CD4-positive, alpha-beta memory T cell (primary cell): Measurements from ENCODE around the gene MBTPS1. TPM values are rescaled to one million over a fixed set of nuclear protein-coding genes. Genes with fewer than 3 reads are reported as not detected.

Source experiments
- CTCF ChIA-PET: fragments of 350-600 bp; sonication (Branson Sonifier 250); formaldehyde crosslinking; loops from one replicate; lab custom pipeline; 2021; ENCODE audit warnings: inconsistent platforms; ENCODE audit not compliant: partially characterized antibody; lab: Charles Lee
- POLR2A ChIA-PET: fragments of 350-600 bp; sonication (Branson Sonifier 250); formaldehyde crosslinking; loops from one replicate; lab custom pipeline; 2021; ENCODE audit not compliant: partially characterized antibody; lab: Charles Lee
- DNase-seq, 5 donors: peaks; one replicate each; pipeline versions ENCODE4 v3.0.0 to v3.0.0-alpha.2; 2020 to 2022; ENCODE audit warnings: mixed read lengths in 1 of 5
- H3K27ac ChIP-seq: one replicate; pipeline ENCODE4 v1.7.0; 2013; ENCODE audit warnings: low read depth, low read length
- H3K27me3 ChIP-seq: 2 replicates; pipeline ENCODE4 v1.7.0; 2013; ENCODE audit warnings: mild to moderate bottlenecking, low read length, moderate library complexity; ENCODE audit not compliant: insufficient read depth
- H3K36me3 ChIP-seq: 2 replicates; pipeline ENCODE4 v1.7.0; 2013; ENCODE audit warnings: mild to moderate bottlenecking, low read length, moderate library complexity; ENCODE audit not compliant: insufficient read depth
- H3K4me1 ChIP-seq: 2 replicates; pipeline ENCODE4 v1.7.0; 2013; ENCODE audit warnings: mild to moderate bottlenecking, low read length, moderate library complexity; ENCODE audit not compliant: insufficient read depth
- H3K4me3 ChIP-seq, 2 donors: one replicate each; pipeline ENCODE4 v1.7.0; 2013; ENCODE audit warnings: low read length in 2 of 2, mild to moderate bottlenecking in 1 of 2
- H3K9me3 ChIP-seq, 2 donors: one replicate each; pipeline ENCODE4 v1.7.0; 2013; ENCODE audit warnings: low read length in 2 of 2, control low read depth in 1 of 2; ENCODE audit not compliant: control insufficient read depth in 1 of 2
- H3K27ac Mint-ChIP-seq, 7 donors: one replicate each; pipeline ENCODE4 v1.8.0; 2020 to 2021; ENCODE audit warnings: mixed read lengths in 7 of 7, mild to moderate bottlenecking in 6 of 7, inconsistent platforms in 3 of 7, moderate library complexity in 3 of 7
- H3K27me3 Mint-ChIP-seq, 2 donors: one replicate each; pipeline ENCODE4 v1.8.0; 2020 to 2021; ENCODE audit warnings: mixed read lengths in 2 of 2
- H3K36me3 Mint-ChIP-seq, 2 donors: one replicate each; pipeline ENCODE4 v1.8.0; 2020 to 2021; ENCODE audit warnings: mixed read lengths in 2 of 2, inconsistent platforms in 1 of 2, mild to moderate bottlenecking in 1 of 2
- H3K4me1 Mint-ChIP-seq, 4 donors: one replicate each; pipeline ENCODE4 v1.8.0; 2020 to 2021; ENCODE audit warnings: mixed read lengths in 4 of 4, mild to moderate bottlenecking in 1 of 4
- H3K4me3 Mint-ChIP-seq, 8 donors: one replicate each; pipeline ENCODE4 v1.8.0; 2020 to 2021; ENCODE audit warnings: mixed read lengths in 8 of 8, mild to moderate bottlenecking in 7 of 8, moderate library complexity in 6 of 8, inconsistent platforms in 3 of 8
- H3K9me3 Mint-ChIP-seq, 8 donors: one replicate each; pipeline ENCODE4 v1.8.0; 2020 to 2021; ENCODE audit warnings: mixed read lengths in 8 of 8, mild to moderate bottlenecking in 5 of 8, inconsistent platforms in 3 of 8, moderate library complexity in 1 of 8
- intact Hi-C: fragments of 100-400 bp; cut with micrococcal nuclease; formaldehyde crosslinking; loops from one replicate; pipeline ENCODE4 v1.15.1; 2023
- polyA plus RNA-seq, 2 donors: library from polyadenylated mRNA; unstranded; fragments of 300-500 nt; fragmentation: Illumina TruSeq; gene quantifications; one replicate each; pipeline ENCODE4 v1.2.3, GENCODE V29; 2021
- total RNA-seq, 2 experiments: library from RNA; stranded (reverse); gene quantifications; one replicate each; pipeline ENCODE4 v1.2.3, GENCODE V29; 2021

The MBTPS1 gene
- total and polyA plus RNA-seq, 4 experiments from 2014 or later = 53.9 to 140 (median 99.1) TPM

DNA sequence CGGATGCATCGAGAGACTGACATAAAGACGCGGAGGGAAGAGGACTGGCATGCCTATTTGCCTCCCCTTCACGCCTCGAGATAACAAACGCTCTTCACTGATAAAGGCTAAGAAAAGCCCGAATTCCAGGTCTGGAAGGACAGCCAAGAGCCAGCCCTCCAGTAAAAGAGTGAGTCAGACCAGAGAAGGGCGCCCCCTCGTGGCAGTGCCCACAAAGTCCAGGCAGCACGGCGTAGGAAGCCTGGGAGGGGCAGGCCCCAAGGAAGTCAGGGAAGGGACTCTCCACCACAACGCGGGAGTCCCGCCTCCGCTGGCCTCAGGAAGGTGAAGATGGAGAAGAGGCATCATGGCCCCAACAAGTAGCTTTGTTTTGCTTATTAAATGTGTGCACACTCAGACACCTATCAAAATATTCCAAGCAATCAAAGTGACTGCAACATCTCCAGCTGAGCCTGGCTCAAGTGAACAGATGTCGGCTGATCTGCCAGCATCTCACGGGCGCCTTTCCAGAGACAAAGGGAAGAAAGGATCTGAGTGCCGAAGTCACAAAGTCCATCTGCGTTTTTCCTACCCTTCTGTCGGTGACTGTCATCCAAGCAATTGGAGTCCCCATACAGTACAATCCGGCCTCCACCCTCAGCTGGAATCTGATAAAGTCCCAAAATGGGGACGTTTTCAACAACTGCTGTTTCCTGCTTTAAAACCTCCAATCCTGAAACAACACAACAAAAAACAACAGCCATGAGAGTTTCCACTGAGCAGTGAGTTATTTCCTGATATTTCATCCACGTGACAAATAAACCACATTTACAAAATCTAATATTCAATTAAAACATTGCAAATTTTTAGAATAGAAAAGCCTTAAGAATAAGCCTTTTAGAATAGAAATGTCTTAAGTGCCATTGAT is 53.8 kb downstream of the MBTPS1 start:
- Mint-ChIP-seq H3K27ac (peak overlapping the region in 4 of 7 donors; percentile 12 to 68 (median 52)), H3K27me3 (no peaks in the 10 kb centered on the region), H3K4me1 (peaks cover 0 to 6% (median 4%) of the 10 kb centered on the region in 4 donors), H3K4me3 (no peak overlapping the region), H3K9me3 (no peaks in the 10 kb centered on the region), H3K36me3 (peaks cover 57 to 83% of the 10 kb centered on the region in 2 donors)
- H3K9me3 ChIP-seq = no peaks in the 10 kb centered on the region
- no peak overlapping the region for H3K27ac ChIP-seq
- ChIA-PET CTCF (interaction anchor here (0.7 to 1.7 kb wide), 5 partner anchors 15 to 238 kb away, joined by 3 to 5 read pairs (median 3); no protein-coding TSS in a partner anchor), POLR2A (no interaction called here)
- peak; percentile 42 to 55 (median 52) for DNase-seq
- no peaks in the 10 kb centered on the region for H3K4me1 ChIP-seq
- H3K4me3 ChIP-seq = no peak overlapping the region
- H3K27me3 ChIP-seq = no peaks in the 10 kb centered on the region
- H3K36me3 ChIP-seq = peaks cover 85% of the 10 kb centered on the region
- intact Hi-C loops = no loop called here

DNA sequence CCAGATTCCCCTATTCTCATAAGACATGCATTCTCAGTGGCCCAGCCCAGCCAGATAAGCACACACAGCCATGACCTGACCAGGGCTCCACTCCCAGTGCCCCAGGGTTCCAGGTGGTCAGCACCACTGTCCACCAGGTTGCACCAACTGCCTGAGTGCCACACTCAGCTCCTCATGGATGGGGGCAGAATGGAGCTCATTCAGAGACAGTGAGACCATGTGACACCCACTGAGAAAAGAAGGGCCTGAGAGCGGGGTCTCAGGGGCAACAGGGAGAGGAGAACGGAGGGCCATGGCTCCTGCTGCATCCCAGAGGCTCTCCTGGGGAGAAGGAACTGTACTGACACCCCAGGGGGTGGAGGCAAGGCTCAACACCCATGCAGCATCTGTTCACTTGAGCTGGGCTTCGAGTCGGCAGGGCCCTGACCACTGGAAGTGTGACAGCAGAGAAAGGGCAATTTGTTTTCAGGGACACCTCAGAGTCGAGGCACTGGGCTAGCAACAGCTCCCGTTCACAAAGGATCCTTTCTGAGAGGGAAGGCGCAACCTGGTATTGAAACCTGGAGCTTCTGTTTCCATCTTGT is 55.4 kb downstream of the MBTPS1 start:
- intact Hi-C loops = no loop called here
- ChIA-PET CTCF (interaction anchor here (0.8 to 2.2 kb wide), 5 partner anchors 9 to 236 kb away, joined by 3 to 7 read pairs (median 3); partner anchors contain the start of gene TAF1C), POLR2A (no interaction called here)
- H3K36me3 Mint-ChIP-seq = peaks cover 62 to 84% of the 10 kb centered on the region in 2 donors
- Histone ChIP-seq H3K27ac (no peak overlapping the region), H3K27me3 (no peaks in the 10 kb centered on the region), H3K4me1 (no peaks in the 10 kb centered on the region), H3K9me3 (no peaks in the 10 kb centered on the region), H3K36me3 (peaks cover 87% of the 10 kb centered on the region), H3K4me3 (no peak overlapping the region)
- no peak for DNase-seq
- no peaks in the 10 kb centered on the region for H3K9me3 Mint-ChIP-seq
- no peaks in the 10 kb centered on the region for H3K27me3 Mint-ChIP-seq
- H3K27ac Mint-ChIP-seq = peak overlapping the region in 1 of 7 donors; percentile 88
- H3K4me3 Mint-ChIP-seq = no peak overlapping the region
- H3K4me1 Mint-ChIP-seq = peaks cover 0 to 6% (median 4%) of the 10 kb centered on the region in 4 donors

DNA sequence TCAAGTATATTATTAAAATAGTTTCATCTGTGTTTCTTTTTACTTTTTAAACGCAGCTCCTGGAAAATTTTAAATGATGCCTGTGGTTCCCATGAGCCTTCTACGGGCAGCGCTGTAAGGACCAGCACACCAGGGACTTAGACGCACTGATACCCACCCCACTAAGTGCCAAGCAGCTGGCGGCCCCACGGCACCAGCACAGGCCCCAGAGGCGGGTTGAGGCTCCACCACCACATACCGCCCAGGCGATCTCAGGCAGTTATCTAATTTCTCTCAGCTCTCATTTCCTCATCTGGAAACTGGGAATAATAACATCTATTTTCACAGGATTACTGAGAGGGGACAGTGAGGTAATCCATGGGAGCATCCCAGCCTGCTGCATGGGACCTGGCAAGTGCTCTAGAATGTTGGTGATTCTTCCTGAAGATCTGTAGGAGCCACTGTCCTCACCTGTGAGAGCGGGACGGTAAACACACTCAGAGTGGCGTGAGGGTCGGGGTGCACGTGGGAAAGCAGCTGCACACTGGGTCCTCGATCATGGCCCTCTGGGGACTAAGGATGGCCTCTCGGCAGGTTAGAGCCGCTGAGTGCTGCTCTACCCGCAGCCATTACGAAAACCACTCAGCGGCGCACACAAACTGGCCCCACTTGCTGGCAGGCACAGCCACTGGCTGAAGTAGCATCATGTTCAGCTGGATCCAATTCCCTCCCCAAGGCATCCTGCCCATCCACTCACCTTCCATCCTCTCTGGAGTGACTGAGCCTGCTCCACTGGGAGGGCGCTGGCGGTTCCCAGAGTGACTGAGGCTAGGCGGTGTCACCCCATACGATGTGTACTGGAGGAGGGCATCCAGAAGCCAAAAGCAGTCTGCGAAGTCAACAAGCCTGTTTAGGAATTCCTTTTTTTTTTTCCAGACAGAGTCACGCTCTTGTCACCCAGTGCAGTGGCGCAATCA is 56.5 kb downstream of the MBTPS1 start:
- peaks cover 72 to 86% of the 10 kb centered on the region in 2 donors for H3K36me3 Mint-ChIP-seq
- no peaks in the 10 kb centered on the region for H3K9me3 ChIP-seq
- no peak overlapping the region for H3K27ac Mint-ChIP-seq
- ChIA-PET POLR2A (interaction anchor here (1.5 kb wide), 1 partner anchor 127 kb away, joined by 5 read pairs; the partner anchor contains the start of gene TAF1C), CTCF (interaction anchor here (1.0 to 2.2 kb wide), 4 partner anchors 10 to 127 kb away, joined by 3 to 7 read pairs (median 7); partner anchors contain the start of gene TAF1C)
- no peaks in the 10 kb centered on the region for H3K4me1 ChIP-seq
- H3K27ac ChIP-seq = no peak overlapping the region
- intact Hi-C loops = no loop called here
- H3K4me1 Mint-ChIP-seq = peaks cover 0 to 6% (median 4%) of the 10 kb centered on the region in 4 donors
- H3K9me3 Mint-ChIP-seq = no peaks in the 10 kb centered on the region
- no peak overlapping the region for H3K4me3 ChIP-seq
- no peaks in the 10 kb centered on the region for H3K27me3 Mint-ChIP-seq
- H3K4me3 Mint-ChIP-seq = no peak overlapping the region
- DNase-seq = no peak
- H3K27me3 ChIP-seq = no peaks in the 10 kb centered on the region
- peaks cover 89% of the 10 kb centered on the region for H3K36me3 ChIP-seq

DNA sequence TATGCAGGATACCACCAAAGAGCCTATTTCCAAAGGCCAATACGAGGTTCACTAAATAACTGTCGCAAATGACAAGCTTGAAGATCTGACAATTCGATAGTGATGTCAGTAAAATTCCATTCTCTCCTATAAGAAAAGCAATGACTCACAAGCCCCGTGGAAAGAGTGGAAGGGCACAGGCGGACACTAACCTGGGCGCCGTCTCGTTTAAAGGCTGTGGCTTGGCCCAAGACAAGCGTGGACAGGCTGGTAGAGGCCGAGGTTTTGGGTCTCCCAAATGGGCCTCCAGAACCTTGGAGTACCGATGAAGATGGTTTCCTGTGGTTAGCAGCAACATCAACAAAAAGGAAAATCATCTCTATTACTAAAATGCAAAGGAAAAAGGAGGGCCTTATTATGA is 57.6 kb downstream of the MBTPS1 start:
- DNase-seq = no peak
- H3K9me3 ChIP-seq = no peaks in the 10 kb centered on the region
- H3K27ac ChIP-seq = no peak overlapping the region
- H3K36me3 Mint-ChIP-seq = peaks cover 77 to 88% of the 10 kb centered on the region in 2 donors
- no peaks in the 10 kb centered on the region for H3K27me3 Mint-ChIP-seq
- H3K9me3 Mint-ChIP-seq = no peaks in the 10 kb centered on the region
- peaks cover 96% of the 10 kb centered on the region for H3K36me3 ChIP-seq
- no peak overlapping the region for H3K4me3 ChIP-seq
- H3K4me1 ChIP-seq = no peaks in the 10 kb centered on the region
- H3K27me3 ChIP-seq = no peaks in the 10 kb centered on the region
- no peak overlapping the region for H3K27ac Mint-ChIP-seq
- peaks cover 0 to 6% (median 4%) of the 10 kb centered on the region in 4 donors for H3K4me1 Mint-ChIP-seq
- intact Hi-C loops = no loop called here
- ChIA-PET POLR2A (interaction anchor here (1.5 kb wide), 1 partner anchor 128 kb away, joined by 5 read pairs; the partner anchor contains the start of gene TAF1C), CTCF (interaction anchor here (1.0 kb wide), 1 partner anchor 26 kb away, joined by 7 read pairs; no protein-coding TSS in a partner anchor)
- no peak overlapping the region for H3K4me3 Mint-ChIP-seq

DNA sequence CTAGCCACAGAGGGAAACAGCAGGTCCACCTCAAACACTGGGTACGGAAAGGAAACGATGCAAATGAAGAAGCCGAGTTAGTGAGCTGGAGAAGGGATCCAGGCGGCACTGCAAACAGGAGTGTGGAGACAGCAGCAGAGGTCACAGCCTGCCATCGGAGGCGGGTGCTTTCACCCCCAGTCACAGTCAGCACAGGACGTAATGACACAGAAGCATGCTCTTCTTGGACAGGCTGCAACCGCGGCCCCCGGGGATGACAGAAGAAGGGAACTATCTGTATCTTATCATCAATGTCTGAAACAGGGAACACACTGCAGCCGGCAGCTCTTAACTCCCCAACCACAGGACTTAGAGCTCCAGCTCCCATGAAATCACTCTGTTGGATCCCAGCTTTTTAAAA is 58.1 kb downstream of the MBTPS1 start:
- CTCF ChIA-PET = interaction anchor here (1.0 kb wide), 1 partner anchor 26 kb away, joined by 7 read pairs; no protein-coding TSS in a partner anchor
- no peaks in the 10 kb centered on the region for H3K9me3 Mint-ChIP-seq
- H3K27me3 Mint-ChIP-seq = no peaks in the 10 kb centered on the region
- H3K4me1 Mint-ChIP-seq = peaks cover 0 to 5% (median 3%) of the 10 kb centered on the region in 4 donors
- H3K4me3 Mint-ChIP-seq = no peak overlapping the region
- POLR2A ChIA-PET = no interaction called here
- H3K4me3 ChIP-seq = no peak overlapping the region
- no peaks in the 10 kb centered on the region for H3K9me3 ChIP-seq
- H3K27me3 ChIP-seq = no peaks in the 10 kb centered on the region
- peak overlapping the region in 1 of 7 donors; percentile 79 for H3K27ac Mint-ChIP-seq
- H3K4me1 ChIP-seq = no peaks in the 10 kb centered on the region
- H3K36me3 Mint-ChIP-seq = peaks cover 77 to 88% of the 10 kb centered on the region in 2 donors
- no peak overlapping the region for H3K27ac ChIP-seq
- DNase-seq = no peak
- intact Hi-C loops = no loop called here
- peaks cover 96% of the 10 kb centered on the region for H3K36me3 ChIP-seq

DNA sequence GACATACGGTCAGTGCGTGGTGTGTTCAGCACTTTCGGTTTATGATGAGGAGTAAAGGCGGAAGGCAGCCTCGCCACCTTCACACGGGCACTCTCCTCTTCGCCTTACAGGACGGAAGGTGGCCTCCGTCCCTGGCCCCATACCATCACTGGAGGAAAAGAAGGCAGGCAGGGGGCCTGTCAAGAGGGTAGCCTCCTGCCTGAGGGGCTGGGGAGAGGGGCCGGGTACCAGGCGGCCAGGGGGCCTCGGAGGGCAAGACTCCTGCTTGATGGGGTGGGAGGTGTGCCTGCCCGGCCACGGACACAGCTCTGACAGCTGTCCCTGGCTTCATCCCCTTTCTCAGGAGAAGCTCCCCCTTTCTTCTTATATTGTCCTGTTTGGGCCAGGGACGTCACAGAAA is 58.5 kb downstream of the MBTPS1 start:
- Mint-ChIP-seq H3K4me3 (no peak overlapping the region), H3K36me3 (peaks cover 77 to 88% of the 10 kb centered on the region in 2 donors), H3K27ac (peak overlapping the region in 1 of 7 donors; percentile 79), H3K4me1 (peaks cover 0 to 5% (median 2%) of the 10 kb centered on the region in 4 donors), H3K27me3 (no peaks in the 10 kb centered on the region), H3K9me3 (no peaks in the 10 kb centered on the region)
- Histone ChIP-seq H3K27me3 (no peaks in the 10 kb centered on the region), H3K9me3 (no peaks in the 10 kb centered on the region), H3K4me3 (no peak overlapping the region), H3K27ac (no peak overlapping the region), H3K36me3 (peaks cover 96% of the 10 kb centered on the region), H3K4me1 (no peaks in the 10 kb centered on the region)
- intact Hi-C loops = no loop called here
- no peak for DNase-seq
- POLR2A ChIA-PET = no interaction called here
- CTCF ChIA-PET = interaction anchor here (1.1 kb wide), 1 partner anchor 101 kb away, joined by 3 read pairs; no protein-coding TSS in a partner anchor
